NT2/D1 (cell line): ENCODE measurements around the gene PEPD.

ENCODE experiments used
- YY1 ChIP-seq: IDR thresholded peaks from 2 replicates; pipeline ENCODE4 v1.6.1; 2011; ENCODE audit not compliant: insufficient read length, insufficient read depth
- ZNF274 ChIP-seq: IDR thresholded peaks from 2 replicates; pipeline ENCODE4 v1.6.1; 2011; ENCODE audit warnings: mild to moderate bottlenecking, low read depth, low read length

- TF ChIP-seq YY1 = no peak
- no peak for TF ChIP-seq ZNF274
Observed at GRCh38 chr19:33508431-33508830, 13.2 kb downstream of the PEPD start.
